Right cardiac atrium (tissue), 5 donors: ENCODE results near the gene CYP3A7. TPM values are rescaled to one million over a fixed set of nuclear protein-coding genes. Genes with fewer than 3 reads are reported as not detected.
"Not testable (repeated sequence)": the region's sequence is repeated elsewhere in the genome, so short reads cannot be mapped to it uniquely, and the experiment has no call there.

Experiments used
- ATAC-seq, 2 donors: fragments of 200-7000 bp; cut with Tn5 transposase; one replicate each; pipeline versions ENCODE4 v1.8.0 to v1.9.1; 2020; ENCODE audit warnings: moderate library complexity in 2 of 2, mild to moderate bottlenecking in 1 of 2
- DNase-seq, 3 donors: peaks; one replicate each; pipeline ENCODE4 v3.0.0-alpha.2; 2020
- H3K27ac ChIP-seq: one replicate; pipeline ENCODE4 v1.5.1; 2013; ENCODE audit warnings: mild to moderate bottlenecking, low read length, control low read depth, moderate library complexity
- H3K27me3 ChIP-seq: one replicate; pipeline ENCODE4 v1.6.1; 2013; ENCODE audit not compliant: control insufficient read depth, insufficient read depth
- H3K4me1 ChIP-seq: one replicate; pipeline ENCODE4 v1.6.1; 2013; ENCODE audit warnings: low read length; ENCODE audit not compliant: control insufficient read depth, insufficient read depth
- H3K4me3 ChIP-seq: one replicate; pipeline ENCODE4 v1.5.1; 2013; ENCODE audit warnings: low read length, control low read depth
- H3K9me3 ChIP-seq: one replicate; pipeline ENCODE4 v1.6.1; 2013; ENCODE audit warnings: low read length; ENCODE audit not compliant: control insufficient read depth
- WGBS: extraction: QIAGEN DNeasy Blood & Tissue Kit; methylation state at CpG from one replicate; pipeline ENCODE4 v1.1.7; 2013; 5-methylcytosine and 5-hydroxymethylcytosine counted together
- intact Hi-C, 4 donors: fragments of 100-400 bp; cut with DNase I; formaldehyde crosslinking; loops; one replicate each; pipeline versions ENCODE4 v1.11.0 to v1.14.0; 2022 to 2023
- polyA plus RNA-seq: library from polyadenylated mRNA; stranded (reverse); fragments of 200-250 nt; gene quantifications from one replicate; pipeline ENCODE4 v1.2.3, GENCODE V29; 2013
- total RNA-seq, 4 donors: library from RNA; stranded (reverse); fragmentation: NEBNext Ultra II Directional; extraction: Animal tissue kit (Norgen Biotek cat#: 25700); gene quantifications; one replicate each; pipeline ENCODE4 v1.2.1, GENCODE V29; 2021
- donor health status: healthy with polysubstance abuse.
- donor health status: DM: no; HTN: yes; CAD: no.
- donor health status: DM: no; HTN: no; CAD: no.
- donor health status: DM: no; HTN: yes; CAD: no; lungs with severe emphysema.
- donor health status: DM: yes; HTN: yes; CAD: no.

CYP3A7 gene
- total and polyA plus RNA-seq, 5 donors, result not detected

DNA sequence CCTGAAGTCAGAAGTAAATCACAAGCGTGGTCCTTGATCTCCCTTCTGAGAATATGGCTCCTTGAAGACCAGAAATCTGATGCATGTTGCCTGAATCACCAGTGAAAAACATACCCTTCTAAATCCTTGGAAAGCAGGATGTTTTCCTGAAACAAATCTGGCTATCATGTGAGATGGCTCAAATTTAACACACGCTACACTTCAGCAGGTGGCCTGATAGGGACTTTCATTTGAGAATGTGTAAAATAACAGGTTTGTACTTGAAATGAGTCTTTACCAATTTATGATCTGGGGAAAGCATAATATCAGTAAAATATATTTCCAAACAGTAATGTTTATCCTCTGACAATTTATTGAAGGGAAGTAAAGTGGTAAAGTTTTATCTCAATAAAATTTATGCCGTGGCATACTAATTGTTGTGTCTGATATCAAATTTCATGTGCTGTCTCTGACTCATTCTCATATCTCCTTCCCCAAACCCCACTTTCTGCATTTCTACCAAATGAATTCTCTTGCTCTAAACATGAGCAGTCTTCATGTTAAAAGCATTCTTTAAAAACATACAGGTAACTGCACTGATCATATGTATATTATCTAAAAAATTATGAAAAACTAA lies 31.6 kb upstream of the CYP3A7 start:
- Histone ChIP-seq H3K4me3 (no peak overlapping the region), H3K27ac (no peak overlapping the region), H3K27me3 (no peaks in the 10 kb centered on the region), H3K9me3 (no peaks in the 10 kb centered on the region), H3K4me1 (no peaks in the 10 kb centered on the region)
- no peak for ATAC-seq
- DNase-seq, result no peak
- intact Hi-C loops, result no loop called here
- WGBS, result 89% methylated on average over 3 of the region's 3 CpGs

DNA sequence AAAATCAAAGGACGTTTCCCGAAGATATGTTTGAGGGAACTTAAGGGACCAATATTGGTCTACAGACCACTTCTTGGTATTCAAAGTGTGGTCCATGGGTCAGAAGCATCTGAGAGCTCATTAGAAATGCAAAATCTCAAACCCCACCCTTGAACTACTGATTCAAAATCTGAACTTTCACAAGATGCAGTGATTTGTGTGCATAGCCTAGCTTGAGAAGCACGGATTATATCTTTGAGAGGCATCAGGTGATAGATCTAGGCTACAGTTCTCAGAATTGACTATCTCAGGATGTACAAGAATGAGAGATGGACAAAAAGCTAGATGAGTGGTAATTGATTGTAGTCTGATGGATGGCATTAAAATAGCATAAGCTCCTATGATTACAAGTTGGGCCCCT lies 29.5 kb upstream of the CYP3A7 start:
- 78% methylated on average over 3 of the region's 3 CpGs for WGBS
- DNase-seq (no peak), ATAC-seq (no peak)

DNA sequence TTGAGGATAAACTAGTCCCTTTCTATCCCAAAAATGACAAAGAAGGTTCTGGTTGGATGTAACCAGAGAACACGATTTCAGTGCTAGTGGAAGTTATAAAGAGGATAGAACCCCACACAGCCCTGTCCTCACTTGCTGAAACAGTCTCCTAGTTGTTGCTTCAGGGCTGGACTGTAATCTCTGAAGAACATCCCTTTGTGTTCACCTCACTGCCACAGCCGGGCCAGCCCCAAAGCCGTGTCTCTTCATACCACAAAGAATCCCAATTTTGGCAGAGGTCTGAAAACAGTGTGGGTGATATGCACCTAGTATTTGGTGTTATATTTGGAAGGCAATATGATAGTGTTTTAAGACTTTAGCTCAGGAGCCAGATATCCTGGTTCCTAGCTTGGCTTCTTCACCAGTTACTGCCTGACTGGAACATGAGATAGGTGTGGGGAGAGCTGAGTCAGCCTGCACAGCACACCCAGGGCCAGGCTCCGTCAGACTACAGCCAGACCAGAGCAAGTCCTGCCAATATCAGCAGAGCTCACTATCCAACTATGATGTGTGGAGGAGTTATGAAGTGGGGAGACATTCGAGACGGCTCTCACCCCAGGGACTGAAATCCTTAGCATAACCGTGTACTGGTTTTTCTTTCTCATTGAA lies 27.8 kb upstream of the CYP3A7 start:
- WGBS, result 43% methylated on average over 7 of the region's 7 CpGs
- peak; percentile 97 to 99 for ATAC-seq
- no peak overlapping the region for H3K27ac ChIP-seq

More for the DNA sequence above, 29.5 kb upstream of the CYP3A7 start:
- Histone ChIP-seq H3K4me3 (no peak overlapping the region), H3K27ac (no peak overlapping the region), H3K4me1 (no peaks in the 10 kb centered on the region), H3K27me3 (no peaks in the 10 kb centered on the region), H3K9me3 (no peaks in the 10 kb centered on the region)
- intact Hi-C loops, result no loop called here

DNA sequence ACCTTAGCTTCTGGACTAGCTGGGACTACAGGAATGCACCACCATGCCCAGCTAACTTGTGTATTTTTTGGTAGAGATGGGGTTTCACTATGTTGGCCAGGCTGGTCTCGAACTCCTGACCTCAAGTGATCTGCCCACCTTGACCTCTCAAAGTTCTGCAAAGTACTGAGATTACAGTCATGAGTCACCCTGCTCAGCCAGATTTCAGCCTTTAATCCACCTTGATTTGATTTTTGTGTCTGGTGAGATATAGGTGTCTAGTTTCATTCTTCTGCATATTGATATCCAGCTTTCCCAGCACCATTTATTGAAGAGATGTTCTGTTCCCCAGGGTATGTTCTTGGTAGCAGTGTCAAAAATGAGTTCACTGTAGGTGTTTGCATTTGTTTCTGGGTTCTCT lies 20.1 kb upstream of the CYP3A7 start:
- H3K4me3 ChIP-seq, result no peak overlapping the region
- H3K27me3 ChIP-seq, result no peaks in the 10 kb centered on the region
- DNase-seq (no peak), ATAC-seq (no peak)
- H3K4me1 ChIP-seq, result no peaks in the 10 kb centered on the region
- H3K9me3 ChIP-seq, result no peaks in the 10 kb centered on the region
- H3K27ac ChIP-seq, result no peak overlapping the region
- intact Hi-C loops, result no loop called here
- WGBS, result 89% methylated on average over 1 of the region's 1 CpG

More for the DNA sequence above, 27.8 kb upstream of the CYP3A7 start:
- peak; percentile 50 to 74 (median 67) for DNase-seq
- Histone ChIP-seq H3K4me3 (no peak overlapping the region), H3K27me3 (no peaks in the 10 kb centered on the region), H3K9me3 (no peaks in the 10 kb centered on the region), H3K4me1 (no peaks in the 10 kb centered on the region)
- intact Hi-C loops, result no loop called here

DNA sequence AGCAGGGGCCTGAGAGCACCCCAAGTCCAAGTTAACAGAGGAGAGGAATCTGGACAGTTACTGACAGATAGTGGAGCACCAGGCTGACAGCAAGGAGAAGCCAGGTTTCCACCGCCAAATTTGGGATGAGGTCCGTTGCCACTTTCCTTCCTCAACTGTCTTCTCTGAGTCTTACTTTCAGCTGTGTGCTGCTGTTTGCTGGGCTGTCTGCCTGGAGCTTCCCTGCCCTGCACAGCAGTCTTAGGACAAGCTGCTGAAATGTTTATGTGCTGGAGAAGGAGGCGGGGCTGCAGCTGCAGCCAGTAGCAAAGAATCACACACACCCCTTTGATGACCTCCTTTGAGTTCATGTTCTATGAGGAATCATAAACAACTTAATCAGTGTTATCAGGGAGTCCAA lies 17.4 kb upstream of the CYP3A7 start:
- H3K27ac ChIP-seq, result no peak overlapping the region
- H3K4me3 ChIP-seq, result no peak overlapping the region
- intact Hi-C loops, result no loop called here
- H3K27me3 ChIP-seq, result no peaks in the 10 kb centered on the region
- H3K9me3 ChIP-seq, result no peaks in the 10 kb centered on the region
- 39% methylated on average over 3 of the region's 3 CpGs for WGBS
- no peaks in the 10 kb centered on the region for H3K4me1 ChIP-seq
- DNase-seq (no peak), ATAC-seq (no peak)

DNA sequence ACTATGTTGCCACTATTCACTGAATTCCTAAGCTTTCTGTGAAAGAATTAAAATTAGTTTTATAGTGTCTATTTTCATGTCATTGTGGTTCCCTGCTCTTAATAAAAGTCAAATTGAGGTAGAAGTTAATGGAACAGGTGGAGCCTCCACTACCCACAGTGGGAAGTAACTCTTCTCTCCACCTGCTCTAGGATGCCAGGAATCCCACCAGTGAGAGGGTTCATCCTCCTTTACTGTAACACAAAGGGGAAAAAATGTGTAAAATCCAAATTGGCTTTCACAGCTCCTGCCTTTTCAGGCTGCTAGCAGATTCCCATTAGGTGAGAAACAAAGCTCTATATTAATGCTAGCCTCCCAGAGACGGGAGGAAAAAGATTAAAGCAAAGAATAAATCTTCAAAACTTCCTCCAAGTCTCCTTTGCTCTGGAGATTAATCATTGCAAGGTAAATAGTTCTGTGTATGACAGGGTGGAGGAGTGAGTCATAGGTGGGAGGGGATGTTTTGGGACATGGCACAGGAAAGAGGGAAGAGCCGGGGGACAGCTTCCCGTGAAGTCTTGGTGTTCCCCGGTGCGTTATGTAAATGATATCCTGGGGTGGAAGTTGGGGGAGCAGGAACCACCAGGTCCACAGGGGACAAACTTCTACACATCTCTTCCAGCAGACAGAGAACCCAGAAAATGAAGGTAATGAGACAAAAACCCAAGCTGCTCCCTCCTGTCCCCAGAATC lies 16.5 kb upstream of the CYP3A7 start:
- H3K27ac ChIP-seq, intact Hi-C loops: not testable (repeated sequence)

DNA sequence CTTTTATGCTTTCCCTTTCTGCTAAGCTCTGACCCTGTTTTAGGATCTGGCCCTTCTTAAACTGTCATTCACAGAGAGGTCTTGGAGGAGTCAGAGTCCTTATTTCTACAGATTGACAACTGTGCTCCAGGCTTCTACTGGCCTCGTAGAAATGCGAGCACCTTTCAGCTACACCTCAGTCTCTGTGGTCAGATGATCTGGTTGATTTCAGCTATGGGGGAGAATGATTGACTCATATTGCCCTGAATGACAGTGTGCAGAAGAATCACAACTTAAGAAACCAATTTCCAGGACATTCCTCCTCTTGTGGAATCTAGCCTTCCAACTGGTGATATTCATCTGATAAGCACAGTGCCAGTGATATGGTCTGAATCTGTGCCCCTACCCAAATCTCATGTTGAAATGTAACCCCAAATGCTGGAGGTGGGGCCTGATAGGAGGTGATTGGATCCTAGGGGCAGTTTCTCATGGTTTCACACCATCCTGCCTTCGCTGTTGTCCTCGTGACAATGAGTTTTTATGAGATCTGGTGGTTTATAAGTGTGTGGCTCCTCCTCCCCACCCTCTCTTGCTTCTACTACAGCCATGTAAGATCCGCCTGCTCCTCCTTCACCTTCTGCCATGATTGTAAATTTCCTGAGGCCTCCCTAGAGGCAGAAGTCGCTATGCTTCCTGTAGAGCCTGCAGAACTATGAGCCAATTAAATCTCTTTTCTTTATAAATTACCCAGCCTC lies 14.0 kb upstream of the CYP3A7 start:
- DNase-seq (no peak), ATAC-seq (no peak)
- intact Hi-C loops, result no loop called here
- H3K27me3 ChIP-seq, result no peaks in the 10 kb centered on the region
- H3K4me1 ChIP-seq, result no peaks in the 10 kb centered on the region
- no peak overlapping the region for H3K27ac ChIP-seq
- 89% methylated on average over 6 of the region's 6 CpGs for WGBS
- no peaks in the 10 kb centered on the region for H3K9me3 ChIP-seq
- no peak overlapping the region for H3K4me3 ChIP-seq

More for the DNA sequence above, 16.5 kb upstream of the CYP3A7 start:
- WGBS, result 15% methylated on average over 5 of the region's 5 CpGs
- H3K4me1 ChIP-seq, H3K9me3 ChIP-seq, DNase-seq, H3K4me3 ChIP-seq, H3K27me3 ChIP-seq: not testable (repeated sequence)
- peak in 1 of 2 donors; percentile 61 for ATAC-seq

DNA sequence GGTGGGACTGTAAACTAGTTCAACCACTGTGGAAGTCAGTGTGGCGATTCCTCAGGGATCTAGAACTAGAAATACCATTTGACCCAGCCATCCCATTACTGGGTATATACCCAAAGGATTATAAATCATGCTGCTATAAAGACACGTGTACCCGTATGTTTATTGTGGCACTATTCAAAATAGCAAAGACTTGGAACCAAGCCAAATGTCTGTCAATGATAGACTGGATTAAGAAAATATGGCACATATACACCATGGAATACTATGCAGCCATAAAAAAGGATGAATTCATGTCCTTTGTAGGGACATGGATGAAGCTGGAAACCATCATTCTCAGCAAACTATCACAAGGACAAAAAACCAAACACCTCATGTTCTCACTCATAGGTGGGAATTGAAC lies 11.9 kb upstream of the CYP3A7 start:
- WGBS, result 88% methylated on average over 2 of the region's 3 CpGs
- H3K27me3 ChIP-seq, H3K4me3 ChIP-seq, ATAC-seq, H3K27ac ChIP-seq, DNase-seq, H3K9me3 ChIP-seq, intact Hi-C loops, H3K4me1 ChIP-seq: not testable (repeated sequence)

DNA sequence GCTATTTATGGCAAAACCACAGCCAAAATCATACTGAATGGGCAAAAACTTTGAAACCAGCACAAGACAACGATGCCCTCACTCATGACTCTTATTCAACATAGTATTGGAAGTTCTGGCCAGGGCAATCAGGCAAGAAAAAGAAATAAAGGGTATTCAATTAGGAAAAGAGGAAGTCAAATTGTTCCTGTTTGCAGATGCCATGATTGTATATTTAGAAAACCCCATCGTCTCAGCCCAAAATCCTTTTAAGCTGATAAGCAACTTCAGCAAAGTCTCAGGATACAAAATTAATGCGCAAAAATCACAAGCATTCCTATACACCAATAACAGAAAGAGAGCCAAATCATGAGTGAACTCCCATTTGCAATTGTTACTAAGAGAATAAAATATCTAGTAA lies 10.4 kb upstream of the CYP3A7 start:
- H3K27ac ChIP-seq, H3K9me3 ChIP-seq, ATAC-seq, H3K4me3 ChIP-seq, H3K27me3 ChIP-seq, intact Hi-C loops, DNase-seq, H3K4me1 ChIP-seq: not testable (repeated sequence)
- 71% methylated on average over 3 of the region's 3 CpGs for WGBS

DNA sequence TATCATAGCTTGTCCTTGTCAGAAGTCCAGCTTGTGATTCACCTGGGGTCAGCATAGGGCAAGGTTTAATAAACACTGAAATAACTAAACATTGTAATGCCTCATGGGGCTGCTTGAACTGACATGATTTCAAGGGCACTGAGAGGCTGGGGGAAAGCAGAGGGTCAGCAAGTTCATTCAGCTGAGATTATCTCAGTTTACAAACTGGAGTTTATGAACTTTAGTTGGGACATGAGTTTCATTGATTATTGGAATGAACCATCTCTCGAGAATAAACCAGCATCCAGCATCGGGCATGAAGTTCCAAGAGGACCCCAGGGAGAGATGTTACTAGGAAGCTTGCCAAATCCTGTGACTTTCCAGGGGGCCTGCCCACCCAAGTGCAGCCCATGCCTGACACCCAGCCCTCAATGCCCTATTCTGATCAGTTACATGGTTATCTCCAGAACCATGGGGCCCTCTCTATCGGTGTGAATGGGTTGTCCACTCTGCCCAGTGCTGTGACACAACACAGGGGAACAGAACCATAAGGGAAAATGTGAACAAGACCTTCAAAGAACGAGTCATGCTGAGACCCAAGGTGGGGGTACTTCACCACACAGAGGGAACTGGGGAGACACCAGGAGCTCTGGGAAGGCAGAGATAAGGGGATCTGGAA lies 7.9 kb upstream of the CYP3A7 start:
- no peaks in the 10 kb centered on the region for H3K9me3 ChIP-seq
- intact Hi-C loops, result no loop called here
- H3K4me1 ChIP-seq, result no peaks in the 10 kb centered on the region
- no peak for ATAC-seq
- H3K4me3 ChIP-seq, result no peak overlapping the region
- WGBS, result 76% methylated on average over 4 of the region's 4 CpGs
- no peak for DNase-seq
- no peak overlapping the region for H3K27ac ChIP-seq
- no peaks in the 10 kb centered on the region for H3K27me3 ChIP-seq
